Measurements from ENCODE around the gene LRCH4.

Gene LRCH4

DNA sequence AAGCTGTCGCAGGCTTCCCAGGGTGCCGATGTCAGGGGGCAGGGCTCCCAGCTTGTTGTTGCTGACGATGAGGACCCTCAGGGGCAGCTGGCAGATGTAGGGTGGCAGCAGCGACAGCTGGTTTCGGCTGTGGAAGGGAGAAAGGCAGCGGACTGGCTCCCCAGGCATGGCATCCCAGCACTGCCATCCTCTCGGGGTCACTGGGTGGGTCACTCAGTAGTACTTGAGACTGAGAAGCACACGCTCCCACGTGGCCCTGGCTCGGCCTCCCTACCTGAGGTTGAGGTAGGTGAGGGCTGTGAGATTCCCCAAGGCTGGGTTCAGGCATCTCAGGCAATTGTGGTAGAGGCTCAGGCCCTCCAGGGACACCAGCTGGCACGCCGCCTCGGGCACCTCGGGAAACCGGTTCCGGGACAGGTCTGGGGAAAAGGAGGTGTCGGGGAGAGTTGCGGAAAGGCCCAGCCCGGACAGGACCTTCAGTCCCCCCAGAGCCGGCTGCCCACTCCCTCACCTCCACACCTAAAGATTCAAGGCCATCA lies 3.8 kb downstream of the LRCH4 start:
- DNase-seq (ENCODE audit: low read depth), result no peak

GRCh38 chr7:100580466-100581283 lies 5.3 kb downstream of the LRCH4 start:
- DNase-seq (ENCODE audit: low read depth), result no peak

DNA sequence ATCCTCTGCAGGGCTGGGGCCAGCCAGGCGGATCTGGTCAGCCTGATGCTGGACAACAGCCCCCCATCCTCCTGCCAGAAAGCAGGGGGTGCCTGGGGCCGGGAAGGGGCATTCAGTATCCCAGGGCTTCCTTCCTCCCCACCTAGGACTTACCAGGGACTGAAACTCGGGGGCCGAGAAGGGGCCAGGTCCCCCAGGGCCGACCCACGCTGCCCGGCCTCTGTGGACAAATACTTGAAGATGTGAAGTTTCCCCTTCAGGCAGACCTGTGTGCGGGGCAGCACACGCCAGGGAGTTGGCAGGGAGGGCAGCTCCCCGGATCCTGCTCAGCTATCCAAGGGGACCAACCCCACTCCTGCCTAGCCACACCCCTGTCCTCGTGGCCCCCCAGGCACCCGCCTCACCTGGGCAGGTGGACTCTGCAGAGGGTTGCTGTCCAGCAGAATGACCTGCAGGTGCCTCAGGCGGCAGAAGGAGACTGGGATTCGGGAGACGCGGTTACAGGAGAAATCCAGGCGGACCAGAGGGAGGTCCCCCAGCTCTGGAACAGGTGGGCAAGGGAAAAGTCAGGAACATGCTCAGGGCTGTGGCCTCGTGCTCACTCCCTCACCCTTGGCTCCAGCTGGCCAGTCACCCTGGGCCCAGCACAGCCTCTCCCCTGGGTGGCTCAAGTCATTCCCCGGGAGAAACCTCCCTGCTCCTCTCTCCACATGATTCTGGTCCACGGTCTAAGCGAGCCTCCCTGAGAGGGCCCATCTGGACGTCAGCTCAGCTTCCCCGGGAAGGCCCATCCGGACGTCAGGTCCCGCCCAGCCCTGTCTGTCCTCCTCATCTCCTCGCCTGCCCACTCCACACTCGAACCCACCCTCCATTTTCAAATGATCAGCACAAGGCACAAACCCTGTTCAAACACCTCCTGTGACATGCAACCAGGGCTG lies 7.4 kb downstream of the LRCH4 start:
- DNase-seq (ENCODE audit: low read depth), result no peak

- no peak for DNase-seq (ENCODE audit: low read depth)
These were observed 8.4 kb downstream of the LRCH4 start for GRCh38 chr7:100577507-100577906.

- no peak for DNase-seq (ENCODE audit: low read depth)
These were observed 8.8 kb downstream of the LRCH4 start for GRCh38 chr7:100577103-100577502.

GRCh38 chr7:100576384-100576993 lies 9.4 kb downstream of the LRCH4 start:
- DNase-seq (ENCODE audit: low read depth), result no peak

DNA sequence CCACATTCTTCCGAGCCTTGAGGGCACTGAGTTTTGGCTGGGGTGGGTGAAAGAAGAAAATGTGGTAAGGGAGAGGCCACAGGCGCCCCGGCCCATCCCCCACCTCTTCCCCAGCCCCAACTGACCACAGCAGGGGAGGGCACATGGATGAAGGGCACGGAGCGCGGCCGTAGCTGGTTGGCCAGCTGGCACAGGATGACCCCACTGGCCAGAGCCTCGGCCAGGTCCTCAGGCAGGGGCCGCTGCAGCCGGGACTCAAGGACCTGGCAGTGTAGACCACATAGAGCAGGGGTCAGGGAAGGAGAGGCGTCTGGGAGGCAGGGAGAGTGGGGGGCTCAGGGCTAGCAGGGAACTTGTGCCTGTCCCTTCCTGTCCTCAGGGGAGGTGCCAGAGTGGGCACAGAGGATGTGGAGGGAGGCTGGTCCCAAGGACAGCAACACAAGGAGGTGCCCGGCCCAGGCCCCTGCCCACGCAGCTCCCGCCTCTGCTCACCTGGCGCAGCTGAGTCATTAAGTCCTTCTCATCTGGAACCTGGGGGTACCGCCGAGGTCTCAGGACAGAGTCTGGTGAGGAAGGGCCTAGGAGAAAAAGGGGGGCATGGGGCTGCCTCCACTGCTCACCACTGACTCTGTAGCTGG lies 10.1 kb downstream of the LRCH4 start:
- DNase-seq (ENCODE audit: low read depth), result no peak

GRCh38 chr7:100575206-100575631 lies 10.7 kb downstream of the LRCH4 start:
- no peak for DNase-seq (ENCODE audit: low read depth)

- no peak for DNase-seq (ENCODE audit: low read depth)
These were observed 11.3 kb downstream of the LRCH4 start for GRCh38 chr7:100574362-100575205.

DNA sequence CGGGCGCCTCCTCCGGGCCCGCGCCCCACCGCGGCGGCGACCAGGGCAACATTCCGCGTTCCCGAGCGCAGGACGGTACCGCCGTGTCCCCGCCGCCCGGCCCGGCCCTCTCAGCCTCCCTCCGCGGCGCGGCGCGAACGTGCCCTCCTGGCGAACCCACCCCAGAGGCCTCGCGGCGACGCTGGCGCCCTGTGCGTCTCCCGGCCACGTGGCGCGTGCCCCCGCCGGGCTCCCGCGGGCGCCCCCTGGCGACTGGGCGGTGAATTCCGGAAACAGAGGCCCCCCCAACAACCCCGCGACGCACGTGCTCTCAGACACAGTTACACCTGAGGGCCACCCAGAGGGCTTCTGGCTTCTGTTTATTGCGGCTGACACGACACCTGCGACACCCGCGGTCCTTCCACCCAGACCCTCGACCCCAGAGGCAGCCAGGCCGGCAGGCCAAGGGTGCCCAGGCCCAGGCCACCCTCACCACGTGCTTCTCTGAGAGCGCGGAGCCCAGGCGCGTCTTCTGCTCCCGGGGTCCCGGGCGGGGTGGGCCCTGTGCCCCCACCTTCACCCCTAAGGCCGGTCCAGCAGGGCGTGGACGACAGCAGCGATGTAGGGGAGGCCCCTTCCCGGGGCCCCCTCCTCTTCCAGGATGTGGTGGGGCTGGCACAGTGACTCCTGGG lies 12.1 kb downstream of the LRCH4 start, which contains the start of gene SAP25:
Gene SAP25, minus strand, starts transcription at position 210 of the 671 bp plus-strand sequence. Its CDS starts 158 bp downstream, at position 52.
- no peak for DNase-seq (ENCODE audit: low read depth)

GRCh38 chr7:100572949-100573675 lies 12.8 kb downstream of the LRCH4 start:
- DNase-seq (ENCODE audit: low read depth), result no peak

DNA sequence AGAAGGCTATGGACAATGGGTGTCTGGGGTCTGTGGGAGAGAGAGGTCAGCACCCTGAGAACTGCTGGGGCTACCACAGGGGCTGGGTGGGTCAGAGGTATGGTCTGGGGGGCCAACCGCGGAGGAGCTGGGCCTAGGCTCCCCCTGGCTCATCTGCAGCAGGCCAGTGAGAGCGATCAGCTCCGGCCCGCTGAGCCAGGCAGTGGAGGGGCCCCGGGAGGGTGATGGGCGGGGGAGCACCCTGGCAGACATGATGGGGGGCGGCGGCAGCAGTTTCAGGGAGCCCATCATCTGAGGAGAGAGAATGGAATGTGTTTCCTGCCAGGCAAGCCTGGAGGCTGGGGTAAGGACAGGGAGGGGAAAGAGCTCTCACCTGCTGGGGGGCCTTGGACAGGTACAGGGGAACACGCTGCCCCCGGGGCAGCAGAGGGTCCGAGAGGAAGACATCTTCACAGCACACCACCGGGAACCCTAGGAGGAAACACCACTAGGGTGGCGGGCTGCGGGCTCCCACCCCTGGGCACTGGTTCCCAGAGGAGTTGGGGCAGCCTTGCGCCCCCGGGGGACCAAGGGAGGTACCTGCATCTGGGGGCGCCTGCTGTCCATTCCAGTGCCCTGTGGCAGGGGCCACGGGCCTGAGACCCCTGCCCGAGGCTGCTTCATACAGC lies 13.5 kb downstream of the LRCH4 start:
- no peak for DNase-seq (ENCODE audit: low read depth)

DNA sequence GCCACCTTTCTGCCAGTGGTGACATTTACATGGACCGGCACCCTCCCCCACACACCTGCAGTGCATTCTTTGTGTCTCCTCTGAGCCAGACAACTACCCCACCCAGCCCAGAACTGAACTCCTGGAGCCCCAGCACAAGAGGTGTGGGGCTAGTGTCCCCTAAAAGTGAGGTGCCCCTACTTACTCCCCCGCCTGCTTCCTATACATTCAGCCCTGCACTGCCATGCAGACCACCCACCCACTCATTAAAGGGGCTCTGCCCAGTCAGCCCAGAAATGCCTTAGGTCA lies 14.2 kb downstream of the LRCH4 start:
- DNase-seq (ENCODE audit: low read depth), result no peak

- no peak for DNase-seq (ENCODE audit: low read depth)
These were observed 14.7 kb downstream of the LRCH4 start for GRCh38 chr7:100570954-100571828.

GRCh38 chr7:100568896-100569844 lies 16.8 kb downstream of the LRCH4 start:
- DNase-seq (ENCODE audit: low read depth), result no peak

GRCh38 chr7:100568176-100568895 lies 17.6 kb downstream of the LRCH4 start:
- no peak for DNase-seq (ENCODE audit: low read depth)
